Measurements from ENCODE around the gene CLRN2.

Gene CLRN2

DNA sequence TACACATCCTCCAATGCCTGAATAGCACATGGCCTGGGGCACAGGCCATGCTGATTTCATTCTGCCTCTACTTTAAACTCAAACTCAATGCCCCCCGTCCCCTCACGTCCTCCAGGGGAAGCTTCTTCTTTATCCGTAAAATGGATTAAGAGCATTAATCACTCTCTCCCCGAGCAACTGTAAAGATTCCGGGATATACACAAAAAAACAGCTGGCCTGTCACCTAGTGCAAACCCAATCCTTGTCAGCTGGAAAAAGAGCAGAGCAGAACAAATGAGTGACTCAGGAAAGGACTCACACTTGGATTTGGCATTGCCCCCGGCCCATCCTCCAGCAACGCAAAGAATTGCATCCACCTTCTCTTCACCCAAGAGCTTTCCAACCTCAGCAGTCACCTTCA is 10.9 kb upstream of the CLRN2 start:
- Histone ChIP-seq H3K4me3 (ENCODE audit: extremely low read depth, insufficient read depth, low read length, poor library complexity, severe bottlenecking) (no peak overlapping the region), H3K27ac (ENCODE audit: low read depth, low read length, severe bottlenecking) (no peak overlapping the region), H3K36me3 (ENCODE audit: control insufficient read depth, insufficient read depth, low read length) (peaks cover 63% of the 10 kb centered on the region), H3K4me1 (ENCODE audit: control insufficient read depth, insufficient read depth, low read length, poor library complexity, severe bottlenecking) (no peaks in the 10 kb centered on the region), H3K9me3 (ENCODE audit: control insufficient read depth, low read length) (no peaks in the 10 kb centered on the region)
- 94 to 100% methylated on average over 2 to 5 of the region's 7 CpGs for WGBS, 2 experiments (ENCODE audit: insufficient coverage in 2 of 2)

DNA sequence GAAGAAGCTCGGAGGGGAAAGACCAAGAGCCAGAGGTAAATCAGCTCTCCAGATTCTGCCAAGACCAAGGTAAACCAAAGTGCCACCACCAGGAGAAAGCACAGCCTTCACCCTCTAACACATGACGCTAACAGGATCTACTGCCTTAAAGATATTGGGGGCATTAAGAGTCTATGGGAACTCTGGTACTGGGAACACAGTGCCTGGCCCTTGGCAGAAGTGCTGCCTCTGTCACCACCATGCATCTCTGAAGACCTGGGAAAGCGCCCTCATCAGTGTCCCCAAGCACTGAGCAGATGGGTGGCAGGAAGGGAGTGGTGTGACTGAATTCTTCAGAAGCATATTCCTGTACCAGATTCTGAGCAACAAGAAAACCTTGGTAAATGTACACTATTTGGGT is 4.4 kb upstream of the CLRN2 start:
- 83 to 100% methylated on average over 1 of the region's 3 CpGs for WGBS, 2 experiments (ENCODE audit: insufficient coverage in 2 of 2)
- Histone ChIP-seq H3K9me3 (ENCODE audit: control insufficient read depth, low read length) (no peaks in the 10 kb centered on the region), H3K4me1 (ENCODE audit: control insufficient read depth, insufficient read depth, low read length, poor library complexity, severe bottlenecking) (peaks cover 8% of the 10 kb centered on the region), H3K36me3 (ENCODE audit: control insufficient read depth, insufficient read depth, low read length) (peaks cover 37% of the 10 kb centered on the region), H3K4me3 (ENCODE audit: extremely low read depth, insufficient read depth, low read length, poor library complexity, severe bottlenecking) (peak overlapping the region; percentile 72), H3K27ac (ENCODE audit: low read depth, low read length, severe bottlenecking) (no peak overlapping the region)

DNA sequence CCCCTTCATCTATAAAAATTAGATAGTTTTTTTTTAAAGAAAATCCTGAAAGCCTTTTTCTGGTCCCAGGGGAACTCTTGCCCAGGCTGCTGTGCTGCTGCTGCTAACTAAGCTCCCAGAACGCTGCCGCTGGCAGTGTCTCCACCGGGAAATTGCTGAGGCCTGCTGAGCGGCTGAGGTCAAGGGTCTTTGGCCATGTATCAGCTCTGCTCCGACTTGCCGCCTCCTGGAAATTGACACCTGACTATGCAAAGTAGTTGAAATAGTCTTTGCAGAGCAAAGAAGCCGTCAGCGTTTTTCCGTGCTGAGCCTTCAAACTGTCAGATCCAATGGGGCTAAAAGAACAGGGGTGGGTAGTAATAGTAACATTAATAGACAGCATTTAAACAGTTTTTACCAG is 3.9 kb upstream of the CLRN2 start:
- Histone ChIP-seq H3K4me1 (ENCODE audit: control insufficient read depth, insufficient read depth, low read length, poor library complexity, severe bottlenecking) (peaks cover 8% of the 10 kb centered on the region), H3K9me3 (ENCODE audit: control insufficient read depth, low read length) (no peaks in the 10 kb centered on the region), H3K4me3 (ENCODE audit: extremely low read depth, insufficient read depth, low read length, poor library complexity, severe bottlenecking) (peak overlapping the region; percentile 72), H3K36me3 (ENCODE audit: control insufficient read depth, insufficient read depth, low read length) (peaks cover 32% of the 10 kb centered on the region), H3K27ac (ENCODE audit: low read depth, low read length, severe bottlenecking) (no peak overlapping the region)
- WGBS, 2 experiments (ENCODE audit: insufficient coverage in 2 of 2): 13 to 19% methylated on average over 6 of the region's 9 CpGs

DNA sequence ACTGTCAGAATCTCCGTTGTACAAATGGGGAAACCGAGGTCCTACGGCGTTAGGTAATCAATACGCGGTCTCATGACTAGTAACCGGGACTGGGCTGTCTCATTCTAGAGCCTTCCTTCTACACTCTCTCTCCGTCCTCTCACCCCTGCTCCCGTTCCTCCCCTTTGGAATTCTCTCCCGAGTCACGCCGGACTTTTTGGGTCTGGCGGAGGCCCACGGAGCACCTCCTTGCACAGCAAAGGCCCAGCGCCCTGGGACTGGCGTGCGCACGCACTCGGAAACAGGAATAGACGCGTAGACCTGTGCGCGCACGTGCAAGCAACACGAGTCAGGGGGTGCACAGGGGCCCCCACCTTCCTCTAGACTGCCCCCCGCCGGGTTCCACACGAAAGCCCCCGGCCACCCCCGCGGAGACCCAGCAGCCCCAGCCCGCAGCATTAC is 3.4 kb upstream of the CLRN2 start:
- peaks cover 28% of the 10 kb centered on the region for H3K36me3 ChIP-seq (ENCODE audit: control insufficient read depth, insufficient read depth, low read length)
- WGBS, 2 experiments (ENCODE audit: insufficient coverage in 2 of 2): 1 to 2% methylated on average over 28 to 30 of the region's 32 CpGs
- peak overlapping the region; percentile 20 for H3K27ac ChIP-seq (ENCODE audit: low read depth, low read length, severe bottlenecking)

DNA sequence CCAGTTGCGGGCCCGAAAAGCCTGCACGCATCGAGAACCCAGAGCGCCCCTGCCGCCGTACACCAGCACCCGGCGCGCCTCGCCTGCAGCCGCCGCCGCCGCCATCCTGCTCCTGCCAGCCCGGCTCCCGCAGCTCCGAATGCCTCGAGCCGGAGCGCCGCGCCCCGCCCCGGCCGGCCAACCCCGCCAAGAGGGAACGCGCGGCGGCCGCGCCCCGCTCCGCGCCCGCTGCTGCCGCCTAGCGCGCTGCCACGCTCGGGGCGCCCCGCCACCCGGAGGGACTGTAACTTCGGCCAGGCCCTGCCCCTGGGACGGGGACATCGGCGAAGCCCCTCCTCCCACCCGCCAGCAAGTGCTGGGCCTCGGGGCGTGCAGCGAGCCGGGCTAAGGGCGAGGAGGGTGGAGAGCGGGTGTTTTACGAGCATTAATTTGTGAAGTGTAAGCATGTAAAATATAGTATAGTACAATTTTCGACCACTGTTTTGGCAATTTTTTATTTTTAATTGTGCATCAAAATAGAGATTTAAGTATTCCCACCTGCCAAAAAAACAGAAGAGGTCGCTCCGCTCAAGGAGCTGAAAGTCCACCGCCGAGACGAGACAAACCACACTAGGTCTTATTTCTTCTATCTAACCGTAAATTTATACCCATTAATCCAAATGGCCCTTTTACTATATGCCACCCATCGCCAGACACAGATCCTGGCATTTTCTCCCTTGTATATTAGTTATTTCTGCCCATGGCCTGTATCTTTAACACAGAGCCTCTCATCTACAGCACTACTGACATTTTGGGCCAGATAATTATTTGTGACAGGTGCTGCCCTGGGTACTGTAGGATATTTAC is 2.8 kb upstream of the CLRN2 start, which contains the start of gene QDPR:
Gene QDPR, minus strand, starts transcription at position 141 of the 846 bp plus-strand sequence. Its CDS starts 36 bp downstream, at position 105.
- Histone ChIP-seq H3K27ac (ENCODE audit: low read depth, low read length, severe bottlenecking) (peak within 1 kb of the TSS; percentile 20), H3K4me1 (ENCODE audit: control insufficient read depth, insufficient read depth, low read length, poor library complexity, severe bottlenecking) (peaks cover 8% of the 10 kb centered on the region), H3K9me3 (ENCODE audit: control insufficient read depth, low read length) (no peaks in the 10 kb centered on the region), H3K36me3 (ENCODE audit: control insufficient read depth, insufficient read depth, low read length) (peaks cover 23% of the 10 kb centered on the region), H3K4me3 (ENCODE audit: extremely low read depth, insufficient read depth, low read length, poor library complexity, severe bottlenecking) (peak within 1 kb of the TSS; percentile 72)
- WGBS, 2 experiments (ENCODE audit: insufficient coverage in 2 of 2): 4% methylated on average over 18 to 43 of the region's 65 CpGs

More for the DNA sequence above, 3.4 kb upstream of the CLRN2 start:
- Histone ChIP-seq H3K9me3 (ENCODE audit: control insufficient read depth, low read length) (no peaks in the 10 kb centered on the region), H3K4me3 (ENCODE audit: extremely low read depth, insufficient read depth, low read length, poor library complexity, severe bottlenecking) (peak overlapping the region; percentile 72), H3K4me1 (ENCODE audit: control insufficient read depth, insufficient read depth, low read length, poor library complexity, severe bottlenecking) (peaks cover 8% of the 10 kb centered on the region)

DNA sequence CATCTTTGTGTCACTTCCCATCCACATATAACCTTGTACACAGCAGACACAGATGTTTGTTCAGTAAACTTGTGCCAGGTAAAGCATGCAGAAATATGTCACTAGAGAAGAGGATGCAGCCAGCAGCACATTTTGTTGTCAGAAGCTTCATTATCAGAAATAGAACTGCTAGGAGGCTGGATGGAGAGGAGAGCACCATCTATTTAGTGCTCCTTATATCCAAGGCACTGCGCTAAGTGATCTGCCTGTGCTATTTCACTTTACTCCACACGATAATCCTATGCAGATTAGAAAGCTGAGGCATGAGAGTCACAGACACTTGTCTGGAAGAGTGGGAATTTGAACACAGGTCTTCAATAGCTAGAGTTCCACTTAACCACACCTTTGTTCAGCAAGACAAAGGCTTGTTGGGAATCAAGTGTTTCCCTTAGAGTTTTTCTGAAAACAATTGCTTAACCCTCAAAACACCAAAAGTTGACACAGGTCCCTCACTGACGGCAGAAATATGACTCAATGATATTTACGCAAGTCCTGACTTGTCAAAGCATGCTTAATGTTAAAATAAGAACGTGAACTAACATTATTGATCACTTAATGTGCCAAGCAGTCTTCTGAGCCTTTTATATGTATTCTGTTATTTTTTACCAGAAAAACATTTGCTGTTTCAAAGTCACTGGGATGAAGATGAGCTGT is 1.8 kb upstream of the CLRN2 start:
- Histone ChIP-seq H3K4me3 (ENCODE audit: extremely low read depth, insufficient read depth, low read length, poor library complexity, severe bottlenecking) (no peak overlapping the region), H3K36me3 (ENCODE audit: control insufficient read depth, insufficient read depth, low read length) (peaks cover 15% of the 10 kb centered on the region), H3K4me1 (ENCODE audit: control insufficient read depth, insufficient read depth, low read length, poor library complexity, severe bottlenecking) (peaks cover 8% of the 10 kb centered on the region), H3K9me3 (ENCODE audit: control insufficient read depth, low read length) (no peaks in the 10 kb centered on the region), H3K27ac (ENCODE audit: low read depth, low read length, severe bottlenecking) (no peak overlapping the region)
- 97% methylated on average over 4 of the region's 5 CpGs; no CpG with 5 or more reads in 1 of the 2 experiments for WGBS, 2 experiments (ENCODE audit: insufficient coverage in 2 of 2)

DNA sequence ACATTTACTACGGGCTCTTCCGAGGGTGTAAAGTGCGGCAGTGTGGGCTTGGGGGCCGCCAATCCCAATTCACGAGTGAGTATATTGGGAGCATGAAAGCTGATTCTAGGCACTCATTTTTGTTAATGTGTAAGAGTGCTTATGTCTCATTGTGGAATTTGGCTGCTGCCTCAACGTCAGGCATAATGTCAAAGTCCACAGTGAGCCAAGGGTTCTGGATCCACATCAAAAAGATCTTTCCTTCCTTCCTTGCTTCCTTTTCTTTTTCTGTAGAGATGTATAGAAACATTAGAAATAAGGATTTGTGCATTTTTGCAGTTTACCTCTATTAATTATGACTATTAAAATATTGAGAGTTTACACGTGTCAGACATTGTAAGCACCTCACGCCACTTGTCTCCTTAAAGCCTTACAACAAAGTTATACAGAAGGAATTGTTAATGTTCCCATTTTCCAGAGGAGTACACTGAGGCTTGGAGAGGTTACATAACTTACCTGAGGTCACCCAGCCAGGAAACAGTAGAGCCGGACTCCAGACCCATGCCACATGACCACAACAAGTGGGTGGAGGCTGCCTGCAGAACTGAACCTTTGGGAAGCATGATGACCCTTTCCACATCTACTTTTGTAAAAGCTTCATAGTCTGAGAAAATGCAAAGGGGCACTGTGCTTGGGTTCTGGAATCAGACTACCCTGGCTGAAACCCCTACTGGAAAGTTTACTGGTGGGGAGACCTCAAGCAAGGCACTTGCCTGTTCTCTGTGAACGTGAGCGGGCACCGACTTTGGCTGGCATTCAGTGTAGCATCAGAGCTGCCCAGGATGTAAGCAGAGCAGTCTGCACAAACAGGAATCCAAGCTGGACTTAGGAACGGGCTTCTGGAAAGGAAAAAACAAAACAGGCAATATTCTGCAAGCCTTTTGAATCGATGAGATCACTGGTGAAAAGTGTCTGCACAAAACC is 761 bp downstream of the CLRN2 start:
- Histone ChIP-seq H3K36me3 (ENCODE audit: control insufficient read depth, insufficient read depth, low read length) (no peaks in the 10 kb centered on the region), H3K4me1 (ENCODE audit: control insufficient read depth, insufficient read depth, low read length, poor library complexity, severe bottlenecking) (peaks cover 6% of the 10 kb centered on the region), H3K27ac (ENCODE audit: low read depth, low read length, severe bottlenecking) (no peak overlapping the region), H3K9me3 (ENCODE audit: control insufficient read depth, low read length) (no peaks in the 10 kb centered on the region), H3K4me3 (ENCODE audit: extremely low read depth, insufficient read depth, low read length, poor library complexity, severe bottlenecking) (no peak overlapping the region)
- 88 to 95% methylated on average over 11 of the region's 14 CpGs for WGBS, 2 experiments (ENCODE audit: insufficient coverage in 2 of 2)

DNA sequence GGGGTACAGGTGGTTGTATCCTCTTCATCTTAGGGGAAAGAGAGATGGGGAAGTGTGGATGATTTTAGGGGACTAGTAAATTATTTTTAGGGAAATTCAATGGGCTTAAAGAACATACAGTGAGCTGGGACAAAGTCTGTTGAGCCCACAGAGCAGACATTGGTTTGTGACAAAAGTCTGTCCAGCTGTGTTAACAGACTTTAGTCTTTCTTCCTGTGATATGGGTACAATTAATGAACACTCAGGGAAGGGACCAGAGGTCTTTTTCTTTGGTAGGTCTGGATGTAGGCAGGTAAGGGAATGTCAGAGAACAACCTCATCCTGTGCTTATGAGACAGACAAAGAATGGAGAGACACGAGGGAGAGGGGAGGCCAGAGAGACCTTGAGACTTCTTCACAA is 2.0 kb downstream of the CLRN2 start:
- Histone ChIP-seq H3K4me3 (ENCODE audit: extremely low read depth, insufficient read depth, low read length, poor library complexity, severe bottlenecking) (no peak overlapping the region), H3K9me3 (ENCODE audit: control insufficient read depth, low read length) (no peaks in the 10 kb centered on the region), H3K27ac (ENCODE audit: low read depth, low read length, severe bottlenecking) (no peak overlapping the region), H3K36me3 (ENCODE audit: control insufficient read depth, insufficient read depth, low read length) (no peaks in the 10 kb centered on the region), H3K4me1 (ENCODE audit: control insufficient read depth, insufficient read depth, low read length, poor library complexity, severe bottlenecking) (peaks cover 4% of the 10 kb centered on the region)
- WGBS, 2 experiments (ENCODE audit: insufficient coverage in 2 of 2): 33 to 60% methylated on average over 1 of the region's 1 CpG

DNA sequence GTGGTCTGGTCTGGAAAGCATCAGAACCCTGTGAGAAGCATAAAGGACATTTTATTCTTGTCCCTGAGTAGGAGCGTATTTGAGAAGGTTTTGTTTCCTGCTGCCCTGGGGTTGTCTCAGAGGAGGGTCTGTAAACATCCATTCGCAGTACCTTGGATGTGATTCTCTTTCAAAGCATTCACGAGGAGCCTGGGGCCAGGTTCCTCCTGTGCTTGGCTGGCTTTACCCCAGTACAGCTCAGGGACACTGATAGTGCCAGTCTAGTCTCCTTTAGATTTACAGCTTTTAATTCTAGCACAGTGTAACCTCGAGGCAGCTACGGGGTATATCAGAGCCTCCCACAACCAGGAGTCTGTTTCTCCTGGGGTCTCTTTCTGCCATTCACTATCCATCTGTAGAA is 2.7 kb downstream of the CLRN2 start:
- 32 to 44% methylated on average over 4 to 5 of the region's 5 CpGs for WGBS, 2 experiments (ENCODE audit: insufficient coverage in 2 of 2)
- Histone ChIP-seq H3K36me3 (ENCODE audit: control insufficient read depth, insufficient read depth, low read length) (no peaks in the 10 kb centered on the region), H3K9me3 (ENCODE audit: control insufficient read depth, low read length) (no peaks in the 10 kb centered on the region), H3K4me1 (ENCODE audit: control insufficient read depth, insufficient read depth, low read length, poor library complexity, severe bottlenecking) (peaks cover under 1% of the 10 kb centered on the region), H3K27ac (ENCODE audit: low read depth, low read length, severe bottlenecking) (no peak overlapping the region), H3K4me3 (ENCODE audit: extremely low read depth, insufficient read depth, low read length, poor library complexity, severe bottlenecking) (no peak overlapping the region)

DNA sequence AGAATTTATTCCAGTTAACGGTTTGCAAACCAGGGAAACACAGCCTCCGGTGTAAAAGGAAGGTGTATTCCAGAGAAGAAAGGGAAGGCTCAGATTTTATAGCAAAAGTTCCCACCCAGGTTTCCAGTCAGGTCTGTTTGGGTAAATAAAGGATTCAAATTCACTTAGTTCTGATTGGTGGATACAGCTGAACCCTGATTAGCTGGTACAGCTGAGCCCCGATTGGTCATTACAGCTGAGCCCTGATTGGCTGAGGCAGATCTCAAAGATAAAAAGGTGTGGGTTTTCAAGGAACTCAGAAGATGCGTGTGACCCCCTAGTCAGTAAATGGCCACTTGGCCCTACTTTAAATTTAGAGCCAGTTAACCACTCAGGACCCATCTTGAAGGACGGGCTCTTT is 6.6 kb downstream of the CLRN2 start:
- H3K4me3 ChIP-seq (ENCODE audit: extremely low read depth, insufficient read depth, low read length, poor library complexity, severe bottlenecking): no peak overlapping the region

More for the DNA sequence above, 6.6 kb downstream of the CLRN2 start:
- Histone ChIP-seq H3K9me3 (ENCODE audit: control insufficient read depth, low read length) (no peaks in the 10 kb centered on the region), H3K27ac (ENCODE audit: low read depth, low read length, severe bottlenecking) (no peak overlapping the region), H3K4me1 (ENCODE audit: control insufficient read depth, insufficient read depth, low read length, poor library complexity, severe bottlenecking) (no peaks in the 10 kb centered on the region), H3K36me3 (ENCODE audit: control insufficient read depth, insufficient read depth, low read length) (no peaks in the 10 kb centered on the region)
- 92 to 95% methylated on average over 3 to 4 of the region's 5 CpGs for WGBS, 2 experiments (ENCODE audit: insufficient coverage in 2 of 2)
